Measurements from ENCODE around the gene ARRB2. TPM values are rescaled to one million over a fixed set of nuclear protein-coding genes. Genes with fewer than 3 reads are reported as not detected.

ARRB2 gene
- polyA plus RNA-seq, 1 experiment, result 10.7 TPM

DNA sequence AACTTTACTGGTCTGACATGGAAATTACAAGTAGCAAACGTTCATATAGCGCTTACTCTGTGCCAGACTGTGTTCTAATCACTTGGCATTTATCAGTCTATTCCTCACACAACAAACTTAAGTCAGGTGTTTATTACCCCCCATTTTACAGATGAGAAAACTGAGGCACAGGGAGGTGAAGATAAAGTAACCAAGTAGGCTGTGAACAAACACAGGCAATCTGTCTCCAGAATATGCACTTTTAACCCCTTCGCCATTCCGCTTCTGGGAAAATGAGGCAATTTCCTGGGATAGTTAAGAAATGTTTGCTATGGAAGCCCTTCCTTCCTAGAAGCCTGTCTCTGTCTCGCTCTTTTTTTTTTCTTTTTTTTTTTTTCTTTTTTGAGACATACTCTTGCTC, 41.5 kb downstream of the ARRB2 start:
- ChIA-PET CTCF (interaction anchor here (0.6 kb wide), 1 partner anchor 1722 kb away, joined by 3 read pairs; no protein-coding TSS in a partner anchor), POLR2A (no interaction called here)
- H3K27me3 ChIP-seq (ENCODE audit: control insufficient read depth, insufficient read depth, low read length), result peaks cover 14% of the 10 kb centered on the region
- no peaks in the 10 kb centered on the region for H3K36me3 ChIP-seq (ENCODE audit: control insufficient read depth, insufficient read depth, low read length)
- TF ChIP-seq, protein P1, sequence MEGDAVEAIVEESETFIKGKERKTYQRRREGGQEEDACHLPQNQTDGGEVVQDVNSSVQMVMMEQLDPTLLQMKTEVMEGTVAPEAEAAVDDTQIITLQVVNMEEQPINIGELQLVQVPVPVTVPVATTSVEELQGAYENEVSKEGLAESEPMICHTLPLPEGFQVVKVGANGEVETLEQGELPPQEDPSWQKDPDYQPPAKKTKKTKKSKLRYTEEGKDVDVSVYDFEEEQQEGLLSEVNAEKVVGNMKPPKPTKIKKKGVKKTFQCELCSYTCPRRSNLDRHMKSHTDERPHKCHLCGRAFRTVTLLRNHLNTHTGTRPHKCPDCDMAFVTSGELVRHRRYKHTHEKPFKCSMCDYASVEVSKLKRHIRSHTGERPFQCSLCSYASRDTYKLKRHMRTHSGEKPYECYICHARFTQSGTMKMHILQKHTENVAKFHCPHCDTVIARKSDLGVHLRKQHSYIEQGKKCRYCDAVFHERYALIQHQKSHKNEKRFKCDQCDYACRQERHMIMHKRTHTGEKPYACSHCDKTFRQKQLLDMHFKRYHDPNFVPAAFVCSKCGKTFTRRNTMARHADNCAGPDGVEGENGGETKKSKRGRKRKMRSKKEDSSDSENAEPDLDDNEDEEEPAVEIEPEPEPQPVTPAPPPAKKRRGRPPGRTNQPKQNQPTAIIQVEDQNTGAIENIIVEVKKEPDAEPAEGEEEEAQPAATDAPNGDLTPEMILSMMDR (IDR thresholded peaks at IDR 0.05; ENCODE audit: insufficient read depth, low read depth, low read length), result no peak
- no peak for DNase-seq (ENCODE audit: low read depth)
- no peak overlapping the region for H3K4me3 ChIP-seq (ENCODE audit: low read depth, low read length)

DNA sequence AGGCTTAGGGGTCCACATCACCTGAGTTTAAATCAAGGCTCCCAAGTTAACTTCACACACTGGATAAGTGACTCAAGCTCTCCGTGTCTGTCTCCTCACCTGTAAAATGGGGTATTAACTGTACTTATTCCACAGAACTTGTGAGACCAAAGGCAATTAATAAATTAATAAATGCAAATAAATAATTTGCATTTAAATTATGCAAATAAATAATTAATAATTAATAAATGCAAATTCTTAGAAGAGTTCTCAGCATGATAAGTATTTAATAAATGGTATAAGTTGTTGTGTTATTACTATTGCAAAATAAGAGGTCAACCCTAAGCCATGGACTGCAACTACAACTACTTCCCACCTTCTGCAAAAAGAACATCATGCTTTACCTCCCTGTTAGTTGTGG, 43.0 kb downstream of the ARRB2 start:
- ChIA-PET CTCF (no interaction called here), POLR2A (no interaction called here)
- Histone ChIP-seq H3K4me3 (ENCODE audit: low read depth, low read length) (no peak overlapping the region), H3K36me3 (ENCODE audit: control insufficient read depth, insufficient read depth, low read length) (no peaks in the 10 kb centered on the region), H3K27me3 (ENCODE audit: control insufficient read depth, insufficient read depth, low read length) (peaks cover 11% of the 10 kb centered on the region)
- DNase-seq (ENCODE audit: low read depth), result no peak
- TF ChIP-seq, protein P1 (IDR thresholded peaks at IDR 0.05; ENCODE audit: insufficient read depth, low read depth, low read length), result no peak

DNA sequence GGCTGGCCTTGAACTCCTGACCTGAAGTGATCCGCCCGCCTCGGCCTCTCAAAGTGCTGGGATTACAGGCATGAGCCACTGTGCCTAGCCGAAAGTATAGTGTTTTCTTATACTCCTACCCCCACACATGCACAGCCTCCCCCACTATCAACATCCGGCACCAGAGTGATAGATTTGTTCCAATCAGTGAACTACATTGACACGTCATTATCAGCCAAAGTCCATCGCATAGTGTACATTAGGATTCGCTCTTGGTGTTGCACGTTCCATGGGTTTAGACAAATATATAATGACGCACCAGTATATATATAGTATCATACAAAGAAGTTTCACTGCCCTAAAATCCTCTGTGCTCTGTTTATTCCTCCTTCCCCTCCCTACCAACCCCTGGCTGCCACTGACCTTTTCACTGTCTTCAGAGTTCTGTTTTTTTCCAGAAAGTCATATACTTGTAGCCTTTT, 49.4 kb downstream of the ARRB2 start:
- H3K36me3 ChIP-seq (ENCODE audit: control insufficient read depth, insufficient read depth, low read length), result no peaks in the 10 kb centered on the region
- H3K27me3 ChIP-seq (ENCODE audit: control insufficient read depth, insufficient read depth, low read length), result peaks cover 8% of the 10 kb centered on the region
- ChIA-PET POLR2A (no interaction called here), CTCF (no interaction called here)
- no peak overlapping the region for H3K4me3 ChIP-seq (ENCODE audit: low read depth, low read length)
- no peak for DNase-seq (ENCODE audit: low read depth)
- TF ChIP-seq, protein P1 (IDR thresholded peaks at IDR 0.05; ENCODE audit: insufficient read depth, low read depth, low read length), result no peak

DNA sequence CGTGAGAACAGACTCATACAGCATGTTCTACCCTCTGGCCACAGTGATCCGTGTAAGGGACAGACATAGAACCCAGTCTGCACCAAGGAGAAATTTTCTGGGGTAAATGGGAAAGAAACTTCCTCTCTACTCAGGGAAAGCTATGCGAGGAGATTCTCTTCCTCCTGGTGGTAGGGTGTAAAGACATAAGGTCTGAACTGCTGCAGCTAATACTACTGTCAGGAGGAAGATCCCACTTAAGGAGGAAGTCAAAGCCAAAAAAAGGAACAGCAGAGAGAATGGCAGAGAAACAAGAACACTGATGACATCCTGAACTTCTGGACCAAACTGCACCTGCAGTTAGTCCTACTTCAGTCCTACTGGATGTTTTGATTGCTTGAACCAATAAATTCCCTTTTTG, 54.2 kb downstream of the ARRB2 start:
- CTCF ChIA-PET, result interaction anchor here (1.0 kb wide), 1 partner anchor 10 kb away, joined by 3 read pairs; no protein-coding TSS in a partner anchor
- H3K27me3 ChIP-seq (ENCODE audit: control insufficient read depth, insufficient read depth, low read length), result peaks cover 7% of the 10 kb centered on the region
- POLR2A ChIA-PET, result no interaction called here

DNA sequence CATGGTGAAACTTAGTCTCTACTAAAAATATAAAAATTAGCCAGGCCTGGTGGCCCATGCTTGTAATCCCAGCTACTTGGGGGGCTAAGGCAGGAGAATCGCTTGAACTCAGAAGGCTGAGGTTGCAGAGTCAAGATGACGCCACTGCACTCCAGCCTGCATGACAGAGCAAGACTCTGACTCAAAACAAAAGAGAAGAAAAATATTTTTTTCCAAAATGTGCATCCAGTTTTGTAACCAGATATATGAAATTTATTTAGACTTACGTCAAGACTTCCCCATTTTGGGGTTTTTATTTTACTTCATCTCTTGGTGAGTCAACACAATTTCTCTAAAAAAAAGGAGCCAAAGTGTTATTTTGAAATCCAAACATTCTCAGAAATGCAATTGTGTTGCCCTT, 55.8 kb downstream of the ARRB2 start:
- Histone ChIP-seq H3K4me3 (ENCODE audit: low read depth, low read length) (no peak overlapping the region), H3K27me3 (ENCODE audit: control insufficient read depth, insufficient read depth, low read length) (peaks cover 3% of the 10 kb centered on the region; the same call in 1 of the 2 replicates), H3K36me3 (ENCODE audit: control insufficient read depth, insufficient read depth, low read length) (no peaks in the 10 kb centered on the region)
- CTCF ChIA-PET, result no interaction called here
- DNase-seq (ENCODE audit: low read depth), result no peak
- POLR2A ChIA-PET, result no interaction called here
- TF ChIP-seq, protein P1 (IDR thresholded peaks at IDR 0.05; ENCODE audit: insufficient read depth, low read depth, low read length), result no peak

More for the DNA sequence above, 54.2 kb downstream of the ARRB2 start:
- H3K4me3 ChIP-seq (ENCODE audit: low read depth, low read length), result no peak overlapping the region
- TF ChIP-seq, protein P1 (IDR thresholded peaks at IDR 0.05; ENCODE audit: insufficient read depth, low read depth, low read length), result no peak
- H3K36me3 ChIP-seq (ENCODE audit: control insufficient read depth, insufficient read depth, low read length), result no peaks in the 10 kb centered on the region
- DNase-seq (ENCODE audit: low read depth), result no peak

Data from BJ (cell line).